Left lung (tissue), 10 donors: Measurements from ENCODE around the gene DHCR7. TPM values are rescaled to one million over a fixed set of nuclear protein-coding genes. Genes with fewer than 3 reads are reported as not detected.

ENCODE experiments used
- ATAC-seq: fragments of 200-7000 bp; cut with Tn5 transposase; one replicate; pipeline ENCODE4 v1.9.1; 2020; ENCODE audit warnings: moderate library complexity
- DNase-seq, 4 donors: peaks; one replicate each; pipeline ENCODE4 v3.0.0-alpha.2; 2013 to 2020
- H3K27ac ChIP-seq, 2 donors: fragments of 200-600 bp; sonication (generic) in 1 of 2; one replicate each; pipeline versions ENCODE4 v1.5.0 to v1.8.0; 2020 to 2021
- H3K27me3 ChIP-seq, 2 donors: fragments of 200-600 bp; sonication (generic) in 1 of 2; one replicate each; pipeline versions ENCODE4 v1.5.0 to v1.8.0; 2020 to 2021
- H3K36me3 ChIP-seq, 2 donors: fragments of 200-600 bp; sonication (generic) in 1 of 2; one replicate each; pipeline versions ENCODE4 v1.5.0 to v1.8.0; 2020 to 2021
- H3K4me1 ChIP-seq, 2 donors: fragments of 200-600 bp; one replicate each; pipeline ENCODE4 v1.8.0; 2021
- H3K4me3 ChIP-seq, 2 donors: fragments of 200-600 bp; sonication (generic) in 1 of 2; one replicate each; pipeline versions ENCODE4 v1.5.0 to v1.8.0; 2020 to 2021; ENCODE audit warnings: mild to moderate bottlenecking in 1 of 2
- H3K9me3 ChIP-seq, 2 donors: fragments of 200-600 bp; sonication (generic) in 1 of 2; one replicate each; pipeline versions ENCODE4 v1.5.0 to v1.8.0; 2020 to 2021
- CTCF ChIP-seq, 2 donors: fragments of 200-600 bp; sonication (generic) in 1 of 2; IDR thresholded peaks; one replicate each; pipeline versions ENCODE4 v1.5.0 to v1.8.0; 2021; ENCODE audit warnings: antibody characterized with exemption in 2 of 2
- intact Hi-C, 2 donors: fragments of 100-400 bp; cut with DNase I; formaldehyde crosslinking; loops; one replicate each; pipeline versions ENCODE4 v1.11.2 to v1.14.2; 2022
- polyA plus RNA-seq, 6 donors: library from polyadenylated mRNA; unstranded; fragments of 120-200 nt; gene quantifications; one replicate each; pipeline ENCODE4 v1.2.1, GENCODE V29; 2013; ENCODE audit not compliant: insufficient read length in 6 of 6
- total RNA-seq, 2 donors: library from RNA; stranded (reverse); fragmentation: NEBNext Ultra II Directional; extraction: Animal tissue kit (Norgen Biotek cat#: 25700); gene quantifications; one replicate each; pipeline ENCODE4 v1.2.1, GENCODE V29; 2021
- donor health status: DM: no; HTN: yes; CAD: no.
- donor health status: DM: no; HTN: no; CAD: no.

The DHCR7 gene
- total and polyA plus RNA-seq, 8 donors: 14.6 to 200 (median 32.6) TPM

DNA sequence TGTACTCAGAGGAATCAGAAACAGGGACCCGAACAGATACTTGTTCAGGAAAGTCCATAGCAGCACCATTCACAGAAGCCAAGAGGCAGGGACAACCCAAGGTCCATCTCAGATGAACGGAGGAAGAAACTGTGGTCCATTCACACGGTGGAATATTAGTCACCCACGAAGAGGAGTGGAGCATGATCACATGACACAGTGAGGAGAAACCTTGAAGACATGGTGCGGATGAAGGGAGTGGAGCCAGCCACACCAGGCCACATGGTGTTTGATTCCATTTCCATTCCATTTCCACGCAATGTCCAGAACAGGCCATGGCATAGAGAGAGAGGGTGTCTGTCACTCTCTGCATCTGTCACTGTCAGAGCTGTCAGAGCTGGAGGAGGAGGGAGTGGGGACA, 35.5 kb upstream of the DHCR7 start:
- no peak for TF ChIP-seq CTCF (IDR thresholded peaks at IDR 0.05)
- Histone ChIP-seq H3K9me3 (no peaks in the 10 kb centered on the region), H3K4me1 (peaks cover 0 to 3% of the 10 kb centered on the region in 2 donors), H3K27ac (no peak overlapping the region), H3K27me3 (no peaks in the 10 kb centered on the region), H3K4me3 (no peak overlapping the region), H3K36me3 (peaks cover 4 to 97% of the 10 kb centered on the region in 2 donors)
- intact Hi-C loops: no loop called here
- no peak for ATAC-seq
- no peak for DNase-seq

DNA sequence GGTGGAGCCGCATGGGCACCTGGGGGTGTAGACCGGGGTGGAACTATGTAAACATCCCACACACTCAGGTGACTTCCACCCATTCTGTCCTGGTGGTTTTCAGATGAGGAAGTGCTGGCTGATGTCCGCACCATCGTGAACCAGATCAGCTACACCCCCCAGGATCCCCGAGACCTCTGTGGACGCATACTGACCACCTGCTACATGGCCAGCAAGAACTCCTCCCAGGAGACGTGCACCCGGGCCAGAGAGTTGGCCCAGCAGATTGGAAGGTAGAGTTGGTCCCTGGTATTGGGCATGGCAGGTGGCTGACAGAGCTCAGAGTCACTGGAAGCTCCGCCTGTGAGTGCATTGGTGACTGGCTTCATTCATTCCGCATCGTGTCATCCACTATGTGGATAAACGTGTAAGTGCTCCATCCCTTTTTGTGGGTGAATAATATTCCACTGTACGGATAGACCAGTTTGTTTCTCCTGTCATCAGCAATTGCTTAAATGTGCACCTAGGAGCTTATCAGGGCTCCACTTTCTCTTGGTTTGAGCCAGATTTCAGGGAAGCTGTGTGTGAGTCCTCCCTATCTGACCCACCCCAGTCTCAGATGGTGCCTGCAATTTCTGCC, 34.7 kb upstream of the DHCR7 start:
- no peak overlapping the region for H3K4me3 ChIP-seq
- H3K36me3 ChIP-seq: peaks cover 4 to 98% of the 10 kb centered on the region in 2 donors
- no peak for ATAC-seq
- no peaks in the 10 kb centered on the region for H3K9me3 ChIP-seq
- DNase-seq: peak in 1 of 4 donors; percentile 32
- intact Hi-C loops: no loop called here
- no peaks in the 10 kb centered on the region for H3K27me3 ChIP-seq
- peaks cover 0 to 2% of the 10 kb centered on the region in 2 donors for H3K4me1 ChIP-seq
- no peak overlapping the region for H3K27ac ChIP-seq
- TF ChIP-seq CTCF (IDR thresholded peaks at IDR 0.05): no peak

DNA sequence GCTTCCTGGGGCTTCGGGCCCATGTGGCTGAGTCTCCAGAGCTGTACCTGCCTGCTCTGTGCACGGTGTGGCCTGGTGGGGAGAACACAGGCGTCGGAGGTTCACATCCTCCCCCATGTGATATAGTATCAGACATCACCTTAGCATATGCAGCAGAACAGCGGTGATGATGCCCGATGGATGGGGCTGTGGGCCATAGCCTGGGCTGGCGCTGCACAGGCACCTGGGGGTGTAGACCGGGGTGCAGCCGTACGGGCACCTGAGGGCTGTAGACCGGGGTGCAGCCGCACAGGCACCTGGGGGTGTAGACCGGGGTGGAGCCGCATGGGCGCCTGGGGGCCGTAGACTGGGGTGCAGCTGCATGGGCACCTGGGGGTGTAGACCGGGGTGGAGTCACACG, 34.0 kb upstream of the DHCR7 start:
- TF ChIP-seq CTCF (IDR thresholded peaks at IDR 0.05): no peak
- Histone ChIP-seq H3K4me1 (no peaks in the 10 kb centered on the region), H3K27ac (no peak overlapping the region), H3K4me3 (no peak overlapping the region), H3K9me3 (no peaks in the 10 kb centered on the region), H3K27me3 (no peaks in the 10 kb centered on the region), H3K36me3 (peaks cover 4 to 98% of the 10 kb centered on the region in 2 donors)
- ATAC-seq: no peak
- peak in 1 of 4 donors; percentile 57 for DNase-seq
- intact Hi-C loops: no loop called here

DNA sequence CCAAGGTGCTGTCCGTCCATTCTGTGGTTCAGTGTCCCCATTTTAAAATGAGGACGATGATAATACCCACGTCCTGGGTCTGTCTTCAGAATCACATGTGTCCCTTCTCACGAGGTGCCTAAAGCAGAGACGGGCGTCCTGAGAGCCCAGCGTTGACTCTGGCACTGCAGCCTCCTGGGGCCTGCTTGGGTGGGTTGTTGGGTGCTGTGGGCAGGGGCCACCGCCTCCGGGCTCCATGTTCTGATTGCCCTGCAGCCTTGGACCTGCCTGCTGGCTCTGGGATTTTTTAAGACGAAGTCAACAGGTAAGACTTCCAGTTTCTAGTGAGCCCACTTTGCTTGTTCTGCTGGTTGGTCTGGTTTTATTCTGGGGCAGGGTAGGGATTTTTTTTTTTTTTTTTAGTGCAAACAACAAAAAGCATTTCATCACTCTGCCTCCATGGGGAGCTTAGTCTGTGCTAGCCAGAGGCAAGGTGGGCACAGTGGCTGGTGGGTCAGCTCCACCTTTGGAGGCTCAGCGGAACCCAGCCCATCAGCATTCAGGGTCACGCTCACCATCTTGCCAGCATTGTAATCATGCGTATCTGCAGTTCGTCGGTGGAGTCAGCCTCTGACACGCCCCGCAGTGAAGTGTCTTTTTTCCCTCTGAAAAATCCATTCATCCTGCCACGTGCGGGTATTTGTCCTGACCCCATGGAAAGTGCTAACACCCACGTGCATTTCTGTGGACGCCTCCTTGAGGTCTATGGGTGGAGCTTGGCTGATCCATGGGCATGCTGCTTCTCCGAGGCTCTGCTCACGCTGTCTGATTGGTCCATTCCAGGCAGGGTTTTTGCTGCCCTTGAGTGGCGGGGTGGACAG, 33.1 kb upstream of the DHCR7 start:
- Histone ChIP-seq H3K4me1 (no peaks in the 10 kb centered on the region), H3K36me3 (peaks cover 4 to 98% of the 10 kb centered on the region in 2 donors), H3K4me3 (no peak overlapping the region), H3K9me3 (no peaks in the 10 kb centered on the region), H3K27ac (no peak overlapping the region), H3K27me3 (no peaks in the 10 kb centered on the region)
- DNase-seq (peak in 1 of 4 donors; percentile 61), ATAC-seq (no peak)
- no peak for TF ChIP-seq CTCF (IDR thresholded peaks at IDR 0.05)
- intact Hi-C loops: no loop called here

DNA sequence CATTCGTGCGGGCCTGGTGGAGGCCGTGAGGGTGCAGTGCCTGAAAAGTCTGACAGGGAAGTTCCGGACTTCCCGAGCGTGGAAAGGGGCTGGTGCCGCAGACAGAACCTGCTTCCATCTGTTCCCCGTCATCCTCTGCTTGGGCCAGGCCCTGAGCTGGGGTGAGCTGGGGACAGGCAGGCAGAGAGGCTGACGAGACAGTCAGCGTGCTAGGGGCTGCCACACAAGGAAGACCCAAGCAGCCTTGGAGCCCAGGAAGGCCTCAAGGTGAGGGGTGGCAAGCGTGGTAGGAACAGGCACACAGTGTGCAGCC, 30.3 kb upstream of the DHCR7 start:
- no peaks in the 10 kb centered on the region for H3K4me1 ChIP-seq
- H3K36me3 ChIP-seq: peaks cover 4 to 98% of the 10 kb centered on the region in 2 donors
- ATAC-seq: no peak
- intact Hi-C loops: no loop called here
- TF ChIP-seq CTCF (IDR thresholded peaks at IDR 0.05): no peak
- no peaks in the 10 kb centered on the region for H3K27me3 ChIP-seq
- no peak overlapping the region for H3K4me3 ChIP-seq
- peak in 1 of 4 donors; percentile 57 for DNase-seq
- no peaks in the 10 kb centered on the region for H3K9me3 ChIP-seq
- no peak overlapping the region for H3K27ac ChIP-seq
